ENCODE measurements around the gene EPS15.
A peak's percentile ranks its signal among the peaks of the same experiment; 100 is the strongest.
"Not testable (repeated sequence)": the region's sequence is repeated elsewhere in the genome, so short reads cannot be mapped to it uniquely, and the experiment has no call there.

EPS15 gene

GRCh38 chr1:51542158-51542953 lies 23.3 kb upstream of the EPS15 start:
- no peak for FAIRE-seq

- no peak for FAIRE-seq
These were observed 22.4 kb upstream of the EPS15 start for GRCh38 chr1:51541313-51542050.

- no peak for FAIRE-seq
These were observed 18.5 kb upstream of the EPS15 start for GRCh38 chr1:51537568-51537967.

- peak; percentile 83 for FAIRE-seq
These were observed 16.0 kb upstream of the EPS15 start for GRCh38 chr1:51535006-51535592.

GRCh38 chr1:51534447-51534846 lies 15.4 kb upstream of the EPS15 start:
- no peak for FAIRE-seq

- FAIRE-seq: no peak
These were observed 13.8 kb upstream of the EPS15 start for GRCh38 chr1:51532853-51533252.

GRCh38 chr1:51530447-51530846 lies 11.4 kb upstream of the EPS15 start:
- FAIRE-seq: not testable (repeated sequence)

GRCh38 chr1:51527144-51527543 lies 8.1 kb upstream of the EPS15 start:
- no peak for FAIRE-seq

- no peak for FAIRE-seq
These were observed 7.2 kb upstream of the EPS15 start for GRCh38 chr1:51526248-51526647.

- no peak for FAIRE-seq
These were observed 6.2 kb upstream of the EPS15 start for GRCh38 chr1:51525295-51525694.

GRCh38 chr1:51524817-51525216 lies 5.8 kb upstream of the EPS15 start:
- no peak for FAIRE-seq

- no peak for FAIRE-seq
These were observed 4.9 kb upstream of the EPS15 start for GRCh38 chr1:51523931-51524330.

GRCh38 chr1:51520700-51521248 lies 1.7 kb upstream of the EPS15 start:
- no peak for FAIRE-seq

GRCh38 chr1:51519865-51520699 lies 1.0 kb upstream of the EPS15 start:
- no peak for FAIRE-seq

GRCh38 chr1:51518586-51519047 lies 449 bp downstream of the EPS15 start:
- FAIRE-seq: no peak

GRCh38 chr1:51518033-51518585 lies 957 bp downstream of the EPS15 start:
- FAIRE-seq: peak; percentile 65

GRCh38 chr1:51517361-51518032 lies 1.6 kb downstream of the EPS15 start:
- peak; percentile 49 for FAIRE-seq

- peak; percentile 56 for FAIRE-seq
These were observed 2.4 kb downstream of the EPS15 start for GRCh38 chr1:51516649-51517158.

GRCh38 chr1:51515982-51516648 lies 3.0 kb downstream of the EPS15 start:
- no peak for FAIRE-seq

GRCh38 chr1:51515312-51515960 lies 3.6 kb downstream of the EPS15 start:
- FAIRE-seq: no peak
